HepG2 (cell line): ENCODE results near the gene SIK3. TPM values are rescaled to one million over a fixed set of nuclear protein-coding genes. Genes with fewer than 3 reads are reported as not detected.

Source experiments
- ARID2 ChIP-seq: sonication (generic); formaldehyde crosslinking; IDR thresholded peaks from 2 replicates; pipeline ENCODE4 v1.8.1; 2022; ENCODE audit warnings: mild to moderate bottlenecking, missing genetic modification reagents, borderline replicate concordance
- HNF1B ChIP-seq: sonication (generic); formaldehyde crosslinking; IDR thresholded peaks from 2 replicates; pipeline ENCODE4 v1.5.1; 2020; ENCODE audit warnings: mild to moderate bottlenecking, moderate library complexity, missing genetic modification reagents
- HNRNPH1 ChIP-seq: fragments of 200-400 bp; formaldehyde crosslinking; optimal IDR thresholded peaks from 2 replicates; pipeline ENCODE3; 2017; ENCODE audit warnings: mild to moderate bottlenecking, low read depth, low read length
- JUNB ChIP-seq: sonication (generic); formaldehyde crosslinking; IDR thresholded peaks from 2 replicates; pipeline ENCODE4 v1.8.0; 2022; ENCODE audit warnings: missing genetic modification reagents, mild to moderate bottlenecking, borderline replicate concordance
- MTERF4 ChIP-seq: sonication (generic); formaldehyde crosslinking; IDR thresholded peaks from 2 replicates; pipeline ENCODE4 v1.8.0; 2023; ENCODE audit warnings: mild to moderate bottlenecking, missing genetic modification reagents
- SAFB2 ChIP-seq: sonication (generic); formaldehyde crosslinking; IDR thresholded peaks from 2 replicates; pipeline ENCODE4 v1.5.1; 2020; ENCODE audit warnings: missing genetic modification reagents, low read depth, mild to moderate bottlenecking, borderline replicate concordance
- SALL1 ChIP-seq: sonication (generic); formaldehyde crosslinking; IDR thresholded peaks from 2 replicates; pipeline ENCODE4 v1.8.0; 2022; ENCODE audit warnings: mild to moderate bottlenecking, missing genetic modification reagents
- SP4 ChIP-seq: sonication (generic); formaldehyde crosslinking; IDR thresholded peaks from 2 replicates; pipeline ENCODE4 v1.8.1; 2023; ENCODE audit warnings: mild to moderate bottlenecking, missing genetic modification reagents
- ZFYVE20 ChIP-seq: sonication (generic); formaldehyde crosslinking; IDR thresholded peaks from 2 replicates; pipeline ENCODE4 v1.8.0; 2023; ENCODE audit warnings: low read depth, mild to moderate bottlenecking, moderate library complexity, missing genetic modification reagents, borderline replicate concordance
- ZNF276 ChIP-seq: sonication (generic); formaldehyde crosslinking; IDR thresholded peaks from 2 replicates; pipeline ENCODE4 v1.4.0; 2020; ENCODE audit warnings: mild to moderate bottlenecking, low read depth, missing genetic modification reagents
- ZNF362 ChIP-seq: sonication (generic); formaldehyde crosslinking; IDR thresholded peaks from 2 replicates; pipeline ENCODE4 v1.4.0; 2020; ENCODE audit warnings: missing genetic modification reagents, mild to moderate bottlenecking, borderline replicate concordance
- ZNF414 ChIP-seq: sonication (generic); formaldehyde crosslinking; IDR thresholded peaks from 2 replicates; pipeline ENCODE4 v1.5.0; 2020; ENCODE audit warnings: missing genetic modification reagents
- ZNF510 ChIP-seq: sonication (generic); formaldehyde crosslinking; IDR thresholded peaks from 2 replicates; pipeline ENCODE4 v1.4.0; 2020; ENCODE audit warnings: low read depth, mild to moderate bottlenecking, missing genetic modification reagents
- ZNF883 ChIP-seq: sonication (generic); formaldehyde crosslinking; IDR thresholded peaks from 2 replicates; pipeline ENCODE4 v1.5.1; 2020; ENCODE audit warnings: mild to moderate bottlenecking, missing genetic modification reagents; ENCODE audit errors: not compliant biosample characterization
- polyA plus RNA-seq, 8 experiments: library from polyadenylated mRNA; depleted of rRNA in 3 of 8; stranded (reverse) in 7 of 8; unstranded in 1 of 8; fragments of >200 nt; fragmentation: Illumina TruSeq in 4 of 8; extraction: Trizol in 4 of 8; gene quantifications; 2 replicates each; pipeline versions ENCODE4 v1.2.1 to v1.2.3, GENCODE V29; 2011 to 2016; ENCODE audit warnings: low read depth in 4 of 8, missing spikeins in 1 of 8, mixed read lengths in 1 of 8; ENCODE audit not compliant: insufficient read depth in 1 of 8
- total RNA-seq, 5 experiments: library from RNA; depleted of rRNA; stranded (reverse); fragments of >200 nt; fragmentation: Illumina TruSeq; extraction: Trizol; gene quantifications; 2 replicates each; pipeline ENCODE4 v1.2.3, GENCODE V29; 2016; ENCODE audit warnings: low read depth in 1 of 5
- TF ChIP-seq, protein P1 (sequence below): sonication (generic); formaldehyde crosslinking; IDR thresholded peaks from 2 replicates; pipeline ENCODE4 v1.4.0; 2020; ENCODE audit warnings: low read depth, mild to moderate bottlenecking, missing genetic modification reagents
- TF ChIP-seq, protein P2 (sequence below): sonication (generic); formaldehyde crosslinking; IDR thresholded peaks from 2 replicates; pipeline ENCODE4 v1.4.0; 2020; ENCODE audit warnings: mild to moderate bottlenecking, missing genetic modification reagents
- TF ChIP-seq, protein P3 (sequence below): fragments of 450-650 bp; IDR thresholded peaks from 2 replicates; pipeline ENCODE4 v1.6.1; 2016

Gene SIK3
- total and polyA plus RNA-seq, 2 of the 13 experiments (the other 11 are each of a cell fraction or from before 2014, with no cell fraction given) = 5.7 to 9.8 TPM

DNA sequence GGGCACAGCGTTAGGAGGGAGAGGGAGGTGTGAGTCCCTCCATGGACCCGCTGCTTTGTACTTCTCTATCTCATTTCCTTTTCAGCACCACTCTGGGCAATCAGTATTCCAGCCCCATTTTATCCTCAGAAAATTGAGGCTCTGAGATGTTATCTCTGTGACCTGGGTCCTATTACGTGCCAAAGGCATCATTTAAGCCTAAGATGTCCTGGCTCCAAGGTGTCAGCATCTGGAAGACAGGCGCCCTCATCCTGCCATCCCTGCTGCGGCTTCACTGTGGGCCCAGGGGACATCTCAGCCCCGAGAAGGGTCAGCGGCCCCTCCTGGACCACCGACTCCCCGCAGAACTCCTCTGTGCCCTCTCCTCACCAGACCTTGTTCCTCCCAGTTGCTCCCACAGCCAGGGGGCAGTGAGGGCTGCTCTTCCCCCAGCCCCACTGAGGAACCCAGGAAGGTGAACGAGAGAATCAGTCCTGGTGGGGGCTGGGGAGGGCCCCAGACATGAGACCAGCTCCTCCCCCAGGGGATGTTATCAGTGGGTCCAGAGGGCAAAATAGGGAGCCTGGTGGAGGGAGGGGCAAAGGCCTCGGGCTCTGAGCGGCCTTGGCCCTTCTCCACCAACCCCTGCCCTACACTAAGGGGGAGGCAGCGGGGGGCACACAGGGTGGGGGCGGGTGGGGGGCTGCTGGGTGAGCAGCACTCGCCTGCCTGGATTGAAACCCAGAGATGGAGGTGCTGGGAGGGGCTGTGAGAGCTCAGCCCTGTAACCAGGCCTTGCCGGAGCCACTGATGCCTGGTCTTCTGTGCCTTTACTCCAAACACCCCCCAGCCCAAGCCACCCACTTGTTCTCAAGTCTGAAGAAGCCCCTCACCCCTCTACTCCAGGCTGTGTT, 269.4 kb downstream of the SIK3 start (continued):
- TF ChIP-seq HNF1B (CRISPR knock-in tag) (peak; percentile 74), ZNF276 (0 out of 2 replicates have a peak, but pooled peaks have one; percentile 47), ZNF510 (CRISPR knock-in tag) (no peak), SALL1 (CRISPR knock-in tag) (peak; percentile 96), ZFYVE20 (no peak), JUNB (CRISPR knock-in tag) (no peak), HNRNPH1 (no peak), ARID2 (CRISPR knock-in tag) (peak; percentile 29; the same call in 1 of the 2 replicates), MTERF4 (CRISPR knock-in tag) (no peak), ZNF414 (CRISPR knock-in tag) (no peak; the same call in 1 of the 2 replicates), ZNF362 (CRISPR knock-in tag) (no peak), ZNF883 (CRISPR knock-in tag) (no peak), SAFB2 (CRISPR knock-in tag) (0 out of 2 replicates have a peak, but pooled peaks have one; percentile 45), SP4 (CRISPR knock-in tag) (peak; percentile 45; the same call in 1 of the 2 replicates)
- TF ChIP-seq, protein P1, sequence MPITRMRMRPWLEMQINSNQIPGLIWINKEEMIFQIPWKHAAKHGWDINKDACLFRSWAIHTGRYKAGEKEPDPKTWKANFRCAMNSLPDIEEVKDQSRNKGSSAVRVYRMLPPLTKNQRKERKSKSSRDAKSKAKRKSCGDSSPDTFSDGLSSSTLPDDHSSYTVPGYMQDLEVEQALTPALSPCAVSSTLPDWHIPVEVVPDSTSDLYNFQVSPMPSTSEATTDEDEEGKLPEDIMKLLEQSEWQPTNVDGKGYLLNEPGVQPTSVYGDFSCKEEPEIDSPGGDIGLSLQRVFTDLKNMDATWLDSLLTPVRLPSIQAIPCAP (CRISPR knock-in tag) = no peak
- TF ChIP-seq, protein P2, sequence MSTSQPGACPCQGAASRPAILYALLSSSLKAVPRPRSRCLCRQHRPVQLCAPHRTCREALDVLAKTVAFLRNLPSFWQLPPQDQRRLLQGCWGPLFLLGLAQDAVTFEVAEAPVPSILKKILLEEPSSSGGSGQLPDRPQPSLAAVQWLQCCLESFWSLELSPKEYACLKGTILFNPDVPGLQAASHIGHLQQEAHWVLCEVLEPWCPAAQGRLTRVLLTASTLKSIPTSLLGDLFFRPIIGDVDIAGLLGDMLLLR (CRISPR knock-in tag) = no peak
- TF ChIP-seq, protein P3, sequence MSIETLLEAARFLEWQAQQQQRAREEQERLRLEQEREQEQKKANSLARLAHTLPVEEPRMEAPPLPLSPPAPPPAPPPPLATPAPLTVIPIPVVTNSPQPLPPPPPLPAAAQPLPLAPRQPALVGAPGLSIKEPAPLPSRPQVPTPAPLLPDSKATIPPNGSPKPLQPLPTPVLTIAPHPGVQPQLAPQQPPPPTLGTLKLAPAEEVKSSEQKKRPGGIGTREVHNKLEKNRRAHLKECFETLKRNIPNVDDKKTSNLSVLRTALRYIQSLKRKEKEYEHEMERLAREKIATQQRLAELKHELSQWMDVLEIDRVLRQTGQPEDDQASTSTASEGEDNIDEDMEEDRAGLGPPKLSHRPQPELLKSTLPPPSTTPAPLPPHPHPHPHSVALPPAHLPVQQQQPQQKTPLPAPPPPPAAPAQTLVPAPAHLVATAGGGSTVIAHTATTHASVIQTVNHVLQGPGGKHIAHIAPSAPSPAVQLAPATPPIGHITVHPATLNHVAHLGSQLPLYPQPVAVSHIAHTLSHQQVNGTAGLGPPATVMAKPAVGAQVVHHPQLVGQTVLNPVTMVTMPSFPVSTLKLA = no peak
